HG03432 (cell line): ENCODE measurements around the gene GABRG1.

Source experiments
- ATAC-seq: cut with Tn5 transposase; IDR thresholded peaks from one replicate; pipeline ENCODE4 v1.9.1; 2021; ENCODE audit warnings: mild to moderate bottlenecking, moderate library complexity; ENCODE audit not compliant: unreplicated experiment

Gene GABRG1

DNA sequence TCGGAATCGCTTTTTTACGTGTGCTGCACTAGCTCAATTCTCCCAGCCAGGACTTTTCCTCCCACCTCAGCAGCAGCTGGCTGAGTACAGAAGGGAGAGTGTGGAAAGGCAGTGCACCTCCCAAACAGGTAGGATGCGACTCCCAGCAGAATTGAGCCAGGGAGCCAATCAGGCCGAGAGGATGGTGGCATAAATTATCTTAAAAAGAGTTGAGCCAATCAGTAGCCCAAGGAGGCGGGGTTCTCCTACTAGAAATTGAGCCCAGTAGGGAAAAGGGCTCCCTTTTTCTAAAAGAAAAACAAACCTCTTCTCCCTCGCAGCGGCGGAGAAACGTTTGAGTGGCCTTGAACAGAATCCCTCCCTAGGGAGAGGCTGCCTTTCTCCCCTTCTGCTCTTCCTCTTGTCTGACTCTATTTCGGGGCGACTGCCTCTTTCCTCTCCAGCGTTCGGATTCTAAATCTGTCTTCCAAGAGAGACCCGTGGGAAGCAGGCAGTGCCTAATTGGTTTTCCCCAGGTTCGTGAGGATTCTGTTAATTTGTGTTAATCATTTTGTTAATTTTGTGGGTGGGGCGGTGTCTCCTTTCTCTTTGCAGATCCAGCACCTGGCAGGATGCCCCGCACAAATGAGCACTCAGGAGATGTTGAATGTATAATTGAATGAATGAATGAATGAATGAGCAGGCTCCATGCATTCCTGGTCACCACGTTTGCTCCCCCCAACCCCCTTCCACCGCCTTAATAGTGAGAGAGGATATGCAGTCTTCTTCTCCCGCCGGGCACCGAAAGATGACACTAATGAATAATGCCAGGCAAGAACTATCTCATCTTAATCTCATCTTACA is at the start of gene GABRG1:
TSS of gene GABRG1 (minus strand) at position 142 of the 843 bp plus-strand sequence. CDS start at position 1, 141 bp downstream.
- no peak for ATAC-seq

DNA sequence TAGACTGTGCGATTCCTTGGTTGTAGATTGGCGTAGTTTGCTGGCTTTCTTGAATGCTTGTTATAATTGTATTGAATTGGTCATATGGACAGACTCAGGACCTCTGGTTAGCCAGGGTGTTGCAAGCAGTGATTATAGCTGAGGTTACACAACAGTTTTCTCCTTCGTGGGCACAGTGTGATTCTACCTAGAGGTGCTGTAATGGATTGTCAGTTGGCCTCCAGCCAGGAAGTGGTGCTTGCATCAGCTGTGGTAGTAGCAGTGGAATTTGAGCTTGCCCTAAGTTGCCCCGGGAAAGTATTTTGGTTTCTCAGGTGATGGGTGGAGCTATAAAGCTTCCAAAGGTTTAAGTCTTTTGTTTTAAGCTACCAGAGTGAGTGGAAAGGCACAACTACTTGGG is 23.1 kb upstream of the GABRG1 start:
- no peak for ATAC-seq

DNA sequence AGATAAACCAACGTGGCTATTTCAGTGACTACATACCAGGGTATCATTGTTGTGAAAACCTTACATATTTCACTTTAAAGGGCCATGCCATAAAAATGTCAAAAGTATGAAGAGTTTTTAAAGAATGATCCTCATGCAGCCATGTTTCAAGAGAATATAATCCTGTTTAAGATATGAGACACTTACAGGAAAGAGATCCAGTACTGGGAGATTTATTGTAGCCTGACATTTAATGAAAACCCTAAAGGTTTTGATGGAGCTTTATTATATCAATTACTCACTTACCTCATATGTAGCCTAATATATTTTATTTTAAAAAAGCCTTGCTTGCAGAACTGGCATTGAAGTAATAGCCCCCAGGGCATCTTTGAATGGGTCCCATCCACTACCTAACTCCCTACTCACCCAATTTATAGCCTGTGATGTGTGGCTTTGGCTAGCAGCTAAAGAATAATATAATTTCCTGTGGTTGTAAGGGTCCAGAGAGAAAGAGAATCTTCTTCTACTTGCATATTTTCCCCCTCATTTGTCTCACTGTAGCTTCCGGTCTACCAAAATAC is 7.7 kb upstream of the GABRG1 start:
- ATAC-seq, result no peak

DNA sequence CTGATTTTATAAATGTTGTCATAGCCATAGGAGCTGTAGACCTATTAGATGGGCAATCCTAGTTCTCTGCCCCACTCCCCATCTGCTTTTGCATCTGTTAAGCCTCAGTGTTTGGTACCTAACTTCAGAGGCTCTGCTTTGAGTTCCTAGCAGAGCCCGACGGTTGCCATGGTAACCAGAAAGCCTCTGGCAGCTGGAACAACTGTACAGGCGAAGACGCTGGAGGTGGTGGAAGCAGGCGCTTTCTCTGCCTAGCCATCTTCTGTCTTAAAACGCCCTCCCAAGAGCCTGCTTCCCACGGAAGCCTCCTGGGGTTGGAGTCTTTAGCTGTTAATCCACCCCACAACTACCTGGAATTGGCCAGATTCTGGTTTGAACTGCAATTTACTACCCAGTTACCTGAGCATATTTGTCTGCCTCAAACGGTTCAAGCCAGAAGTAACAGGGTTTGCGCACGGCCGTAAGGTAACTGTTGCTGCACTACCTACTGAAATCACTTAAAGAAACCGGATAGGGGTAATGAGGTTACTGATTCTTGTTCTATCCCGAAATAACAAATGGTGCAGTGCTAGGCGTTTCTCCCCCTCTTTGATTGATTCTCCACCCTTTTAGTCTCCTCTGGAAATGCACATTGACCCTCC is 1.0 kb upstream of the GABRG1 start:
- ATAC-seq, result no peak

DNA sequence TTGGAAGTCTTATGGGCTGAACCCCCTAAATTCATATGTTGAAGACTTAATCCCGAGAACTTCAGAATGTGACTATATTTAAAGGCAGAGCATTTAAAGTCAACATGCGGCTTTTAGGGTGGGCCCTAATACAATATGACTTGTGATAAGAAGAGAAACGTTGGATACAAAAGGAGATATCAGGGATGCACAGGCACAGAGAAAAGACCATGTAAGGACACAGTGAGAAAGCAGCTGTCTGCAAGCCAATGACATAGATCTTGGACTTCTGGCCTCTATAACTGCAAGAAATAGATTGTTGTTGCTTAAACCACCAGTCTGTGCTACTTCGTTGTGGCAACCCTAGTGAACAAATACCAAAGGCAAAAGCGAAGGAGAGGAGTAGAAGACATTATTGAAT is 42.2 kb downstream of the GABRG1 start:
- no peak for ATAC-seq

DNA sequence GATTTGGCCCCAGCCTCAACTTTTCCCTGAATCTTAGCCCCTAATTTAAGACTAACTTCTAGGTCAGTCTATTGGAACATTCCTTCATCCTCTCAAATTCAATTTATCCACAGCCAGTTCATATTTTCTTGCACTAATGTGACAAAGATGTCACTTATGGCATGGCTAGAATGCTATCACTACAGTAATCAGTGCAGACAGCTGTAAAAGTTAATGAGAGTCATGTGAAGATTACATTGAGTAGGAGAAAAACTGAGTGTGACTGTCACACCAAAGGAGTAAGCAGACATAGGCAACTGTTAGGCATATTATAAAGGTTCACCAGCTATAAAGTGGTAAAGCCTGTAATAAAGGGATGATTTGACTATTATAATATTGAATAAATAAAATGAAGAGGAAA is 42.6 kb downstream of the GABRG1 start:
- no peak for ATAC-seq

DNA sequence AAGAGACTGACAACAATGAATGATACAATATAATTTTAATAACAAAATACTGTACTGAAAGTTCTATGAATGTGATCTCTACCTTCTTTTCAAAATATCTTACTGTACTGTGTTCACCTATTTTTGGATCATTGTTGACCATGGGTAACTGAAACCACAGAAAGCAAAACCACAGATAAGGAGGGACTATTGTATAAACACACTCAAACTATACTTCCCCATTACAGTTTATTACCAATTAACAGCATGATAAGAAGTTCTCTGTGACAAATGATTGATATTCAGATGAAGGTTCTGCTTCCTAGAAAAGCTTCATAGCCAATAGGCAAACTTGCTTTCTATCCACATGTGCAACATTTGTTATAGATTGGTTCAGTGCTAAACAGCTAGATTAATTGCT is 50.1 kb downstream of the GABRG1 start:
- peak; percentile 74 for ATAC-seq

DNA sequence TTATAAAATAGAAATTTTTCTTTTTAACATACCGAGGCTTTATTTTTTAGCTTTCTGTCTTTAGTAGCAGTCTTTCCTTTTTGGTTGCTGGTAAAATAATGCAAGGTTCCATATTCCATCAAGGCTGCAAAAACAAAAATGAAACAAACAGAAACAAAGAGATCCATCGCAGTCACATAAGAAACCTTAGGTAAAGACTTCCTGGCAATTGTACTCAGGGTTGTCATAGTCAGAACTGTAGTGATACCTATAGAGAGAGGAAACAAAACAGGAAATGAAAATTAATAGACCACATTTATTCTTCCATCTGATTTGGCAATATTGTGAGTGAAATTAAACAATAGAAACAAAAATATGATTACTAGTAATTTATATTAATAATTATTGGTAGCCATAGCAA is 72.5 kb downstream of the GABRG1 start:
- no peak for ATAC-seq

DNA sequence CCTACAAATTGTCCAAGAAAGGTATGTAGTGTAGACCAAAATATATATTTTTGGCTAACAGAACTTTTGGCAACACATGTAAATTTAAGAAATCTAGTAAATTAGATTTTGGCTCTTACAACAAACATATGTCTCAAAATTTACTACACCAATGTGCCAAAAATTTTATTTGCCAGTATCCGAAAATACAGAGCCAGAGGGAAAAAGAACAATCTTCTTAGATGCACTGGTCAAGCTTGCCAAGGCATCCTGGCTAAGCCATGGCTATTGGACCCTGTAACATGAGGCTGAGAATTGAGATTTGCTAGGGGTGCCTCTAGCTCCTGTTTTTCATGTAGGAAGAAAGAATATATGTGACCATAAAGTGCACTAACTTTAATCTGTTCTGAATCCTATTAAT is 91.8 kb downstream of the GABRG1 start:
- no peak for ATAC-seq

DNA sequence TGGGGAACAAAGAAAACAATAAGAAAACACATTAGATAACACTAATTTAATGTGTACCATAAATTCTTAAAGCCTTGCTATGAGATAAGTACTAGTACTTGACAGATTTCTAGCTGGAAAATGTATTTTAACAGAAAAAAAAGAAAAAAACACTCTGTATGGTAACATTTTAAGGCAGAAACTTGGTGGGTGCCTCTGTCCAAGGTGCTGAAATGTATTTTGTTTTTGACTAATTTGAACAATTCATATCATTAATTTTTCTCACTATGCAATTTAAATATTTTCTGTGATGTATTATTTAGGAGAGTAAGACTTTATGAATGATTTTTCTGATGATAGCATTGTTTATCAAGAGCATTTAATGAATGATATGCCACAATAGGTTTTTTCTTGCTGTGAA is 107.5 kb downstream of the GABRG1 start:
- ATAC-seq, result no peak

DNA sequence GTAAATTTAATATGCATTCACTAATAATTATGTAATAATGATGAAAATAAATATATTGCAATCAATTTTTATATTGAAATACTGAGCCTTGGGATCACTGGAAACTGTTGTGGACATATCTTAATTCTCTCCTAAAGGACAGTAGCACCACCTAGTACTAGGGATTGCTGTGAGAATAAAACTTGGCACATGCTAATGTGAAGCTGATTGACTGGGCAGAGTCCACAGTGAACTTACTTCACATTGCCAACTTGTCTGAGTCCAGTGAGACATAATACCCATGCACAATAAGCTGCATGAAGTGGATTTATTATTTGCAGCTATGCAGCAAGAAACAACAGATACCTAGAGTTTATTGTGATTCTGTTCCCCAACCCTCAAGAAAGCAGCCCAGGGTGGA is 131.1 kb downstream of the GABRG1 start:
- no peak for ATAC-seq

DNA sequence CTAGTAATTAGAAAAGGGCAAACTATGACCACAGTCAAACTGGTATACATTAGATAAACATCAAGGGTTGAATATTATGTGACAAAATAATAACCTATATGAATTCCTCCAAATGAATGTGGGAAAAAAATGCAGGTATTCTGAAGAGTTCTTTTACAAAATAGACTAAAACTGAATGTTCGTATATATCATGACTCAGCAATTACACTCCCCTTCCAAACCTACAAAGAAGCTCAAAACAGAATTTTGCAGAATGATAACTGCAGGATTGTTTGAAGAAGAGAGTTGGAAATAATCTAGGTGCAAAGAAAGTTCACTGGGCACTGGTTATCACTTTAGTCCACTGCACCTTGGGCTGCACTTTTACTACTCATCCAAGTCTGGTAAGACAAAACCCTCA is 134.1 kb downstream of the GABRG1 start:
- ATAC-seq, result no peak

DNA sequence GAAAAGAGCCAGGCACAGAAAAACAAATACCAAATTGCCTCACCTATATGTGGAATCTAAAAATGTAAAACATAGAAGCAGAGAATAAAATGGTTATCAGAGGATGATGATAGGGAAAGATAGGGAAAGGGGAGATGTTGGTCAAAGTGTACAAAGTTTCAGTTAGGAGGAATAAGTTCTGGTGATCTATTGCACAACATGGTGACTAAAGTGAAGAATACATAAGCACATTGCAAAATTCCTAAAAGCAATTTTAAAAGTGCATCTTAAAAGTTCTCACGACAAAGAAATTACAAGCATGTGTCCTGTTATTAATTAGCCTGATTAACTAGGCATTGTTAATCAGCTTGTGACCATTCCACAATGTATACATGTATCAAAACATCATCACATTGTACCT is 136.0 kb downstream of the GABRG1 start:
- ATAC-seq, result no peak
